ENCODE results near the gene TNIP2. TPM values are rescaled to one million over a fixed set of nuclear protein-coding genes. Genes with fewer than 3 reads are reported as not detected.
A peak's percentile ranks its signal among the peaks of the same experiment; 100 is the strongest.

The TNIP2 gene
- total and polyA plus RNA-seq, 8 donors = 11.4 to 25.4 (median 17.9) TPM

- peak in 1 of 6 donors; percentile 29 for DNase-seq
- no peak overlapping the region for H3K27ac ChIP-seq
- H3K9me3 ChIP-seq = no peaks in the 10 kb centered on the region
- H3K4me1 ChIP-seq = no peaks in the 10 kb centered on the region
- H3K36me3 ChIP-seq = peaks cover 4 to 18% (median 5%) of the 10 kb centered on the region in 3 donors
- ATAC-seq = no peak
- FAIRE-seq = no peak
- TF ChIP-seq CTCF (IDR thresholded peaks at IDR 0.05) = no peak
- WGBS, 2 donors = 96 to 98% methylated on average over 2 of the region's 2 CpGs
- intact Hi-C loops (cut with DNase I) = no loop called here
- H3K4me3 ChIP-seq = no peak overlapping the region
- no peaks in the 10 kb centered on the region for H3K27me3 ChIP-seq
Measured at GRCh38 chr4:2733844-2734574, 22.1 kb downstream of the TNIP2 start.

GRCh38 chr4:2733001-2733843 is 22.9 kb downstream of the TNIP2 start:
- peaks cover 4 to 18% (median 5%) of the 10 kb centered on the region in 3 donors for H3K36me3 ChIP-seq
- 83 to 84% methylated on average over 21 of the region's 21 CpGs for WGBS, 2 donors
- DNase-seq (peak in 2 of 6 donors; percentile 42 to 53), ATAC-seq (peak in 2 of 4 donors; percentile 28 to 47), FAIRE-seq (no peak)
- H3K9me3 ChIP-seq = no peaks in the 10 kb centered on the region
- H3K4me3 ChIP-seq = no peak overlapping the region
- no peaks in the 10 kb centered on the region for H3K4me1 ChIP-seq
- no peak overlapping the region for H3K27ac ChIP-seq
- no peaks in the 10 kb centered on the region for H3K27me3 ChIP-seq
- intact Hi-C loops (cut with DNase I) = no loop called here
- no peak for TF ChIP-seq CTCF (IDR thresholded peaks at IDR 0.05)

- Histone ChIP-seq H3K27ac (no peak overlapping the region), H3K4me1 (no peaks in the 10 kb centered on the region), H3K9me3 (no peaks in the 10 kb centered on the region), H3K36me3 (peaks cover 4 to 18% (median 5%) of the 10 kb centered on the region in 3 donors), H3K4me3 (no peak overlapping the region), H3K27me3 (no peaks in the 10 kb centered on the region)
- intact Hi-C loops (cut with DNase I) = no loop called here
- peak in 1 of 6 donors; percentile 37 for DNase-seq
- 90 to 95% methylated on average over 6 of the region's 6 CpGs for WGBS, 2 donors
- no peak for TF ChIP-seq CTCF (IDR thresholded peaks at IDR 0.05)
- ATAC-seq = peak in 1 of 4 donors; percentile 6
- no peak for FAIRE-seq
Measured at GRCh38 chr4:2732526-2732925, 23.6 kb downstream of the TNIP2 start.

GRCh38 chr4:2731907-2732317 is 24.2 kb downstream of the TNIP2 start:
- intact Hi-C loops (cut with DNase I) = no loop called here
- Histone ChIP-seq H3K4me3 (no peak overlapping the region), H3K27me3 (no peaks in the 10 kb centered on the region), H3K27ac (no peak overlapping the region), H3K4me1 (no peaks in the 10 kb centered on the region), H3K9me3 (no peaks in the 10 kb centered on the region), H3K36me3 (peaks cover 4 to 18% (median 5%) of the 10 kb centered on the region in 3 donors)
- peak in 2 of 6 donors; percentile 51 to 52 for DNase-seq
- peak in 1 of 4 donors; percentile 19 for ATAC-seq
- no peak for TF ChIP-seq CTCF (IDR thresholded peaks at IDR 0.05)
- no peak for FAIRE-seq
- WGBS, 2 donors = 91 to 96% methylated on average over 25 to 28 of the region's 28 CpGs

Measured in pancreas (tissue), 10 donors.